Osteocyte (in vitro differentiated cells): ENCODE data around the gene POU5F2. TPM values are rescaled to one million over a fixed set of nuclear protein-coding genes. Genes with fewer than 3 reads are reported as not detected.

ENCODE experiments used
- DNase-seq: peaks from one replicate; pipeline ENCODE4 v3.0.0; 2021; ENCODE audit warnings: mixed read lengths; ENCODE audit not compliant: unreplicated experiment; ENCODE audit errors: extremely low spot score
- H3K27ac Mint-ChIP-seq: one replicate; pipeline ENCODE4 v1.8.0; 2021; ENCODE audit warnings: mild to moderate bottlenecking, mixed read lengths; ENCODE audit not compliant: unreplicated experiment
- H3K27me3 Mint-ChIP-seq: one replicate; pipeline ENCODE4 v1.8.0; 2021; ENCODE audit warnings: mixed read lengths; ENCODE audit not compliant: unreplicated experiment
- H3K36me3 Mint-ChIP-seq: one replicate; pipeline ENCODE4 v1.8.0; 2021; ENCODE audit warnings: mixed read lengths; ENCODE audit not compliant: unreplicated experiment
- H3K4me1 Mint-ChIP-seq: one replicate; pipeline ENCODE4 v1.8.0; 2021; ENCODE audit warnings: mixed read lengths; ENCODE audit not compliant: unreplicated experiment
- H3K4me3 Mint-ChIP-seq: one replicate; pipeline ENCODE4 v1.8.0; 2021; ENCODE audit warnings: mild to moderate bottlenecking, moderate library complexity, mixed read lengths; ENCODE audit not compliant: unreplicated experiment
- H3K9me3 Mint-ChIP-seq: one replicate; pipeline ENCODE4 v1.8.0; 2021; ENCODE audit warnings: mixed read lengths; ENCODE audit not compliant: unreplicated experiment
- total RNA-seq: library from RNA; stranded (reverse); gene quantifications from 2 replicates; pipeline ENCODE4 v1.2.1, GENCODE V29; 2021
- TF ChIP-seq, protein P1 (sequence below): fragments of 200-600 bp; sonication (generic); IDR thresholded peaks from 2 replicates; pipeline ENCODE4 v1.5.0; 2021; ENCODE audit warnings: antibody characterized with exemption, mild to moderate bottlenecking, moderate library complexity

The POU5F2 gene
- total RNA-seq, 1 donor from 2014 or later = 1.2 TPM

DNA sequence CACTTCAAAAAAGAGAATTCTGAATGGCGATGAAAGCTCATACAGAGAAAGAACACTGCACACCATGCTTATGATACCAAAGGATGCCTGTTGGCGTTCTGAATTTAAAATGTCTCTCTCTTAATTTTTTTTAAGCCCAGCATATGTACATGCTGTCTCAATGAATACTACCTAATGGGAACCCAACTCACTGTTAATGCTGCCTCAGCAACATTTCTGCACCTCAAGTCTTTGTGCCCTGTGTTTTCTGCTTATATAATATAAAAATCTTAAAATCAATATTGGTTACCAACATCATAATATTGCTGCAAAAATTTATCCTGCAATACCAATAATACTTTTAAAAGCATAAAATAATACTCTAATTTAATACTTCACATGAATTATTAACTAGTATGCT is 44.1 kb upstream of the POU5F2 start:
- Mint-ChIP-seq H3K36me3 (peaks cover 7% of the 10 kb centered on the region), H3K4me3 (no peak overlapping the region), H3K27ac (no peak overlapping the region), H3K4me1 (peaks cover 18% of the 10 kb centered on the region), H3K27me3 (no peaks in the 10 kb centered on the region), H3K9me3 (no peaks in the 10 kb centered on the region)
- TF ChIP-seq, protein P1, sequence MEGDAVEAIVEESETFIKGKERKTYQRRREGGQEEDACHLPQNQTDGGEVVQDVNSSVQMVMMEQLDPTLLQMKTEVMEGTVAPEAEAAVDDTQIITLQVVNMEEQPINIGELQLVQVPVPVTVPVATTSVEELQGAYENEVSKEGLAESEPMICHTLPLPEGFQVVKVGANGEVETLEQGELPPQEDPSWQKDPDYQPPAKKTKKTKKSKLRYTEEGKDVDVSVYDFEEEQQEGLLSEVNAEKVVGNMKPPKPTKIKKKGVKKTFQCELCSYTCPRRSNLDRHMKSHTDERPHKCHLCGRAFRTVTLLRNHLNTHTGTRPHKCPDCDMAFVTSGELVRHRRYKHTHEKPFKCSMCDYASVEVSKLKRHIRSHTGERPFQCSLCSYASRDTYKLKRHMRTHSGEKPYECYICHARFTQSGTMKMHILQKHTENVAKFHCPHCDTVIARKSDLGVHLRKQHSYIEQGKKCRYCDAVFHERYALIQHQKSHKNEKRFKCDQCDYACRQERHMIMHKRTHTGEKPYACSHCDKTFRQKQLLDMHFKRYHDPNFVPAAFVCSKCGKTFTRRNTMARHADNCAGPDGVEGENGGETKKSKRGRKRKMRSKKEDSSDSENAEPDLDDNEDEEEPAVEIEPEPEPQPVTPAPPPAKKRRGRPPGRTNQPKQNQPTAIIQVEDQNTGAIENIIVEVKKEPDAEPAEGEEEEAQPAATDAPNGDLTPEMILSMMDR = no peak
- no peak for DNase-seq

DNA sequence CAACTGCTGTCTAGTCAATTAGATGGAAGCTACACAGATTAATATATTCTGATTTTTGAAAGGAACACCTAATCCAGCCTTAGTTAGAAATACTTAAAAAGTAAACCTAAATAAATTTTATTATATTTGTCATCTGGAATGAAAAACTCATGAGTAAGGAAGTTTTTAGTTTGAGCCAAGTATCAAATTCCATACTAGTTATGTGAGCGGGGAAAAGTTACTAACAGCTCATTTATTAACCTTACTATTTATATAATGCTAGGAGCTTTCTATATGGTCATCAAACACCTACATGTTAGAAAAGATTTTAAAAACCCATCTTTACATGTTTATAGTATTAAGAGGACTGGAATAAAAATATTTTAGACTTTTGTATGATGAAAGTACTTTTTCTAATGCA is 41.6 kb upstream of the POU5F2 start:
- H3K36me3 Mint-ChIP-seq = peaks cover 7% of the 10 kb centered on the region
- TF ChIP-seq, protein P1 = no peak
- no peak for DNase-seq

DNA sequence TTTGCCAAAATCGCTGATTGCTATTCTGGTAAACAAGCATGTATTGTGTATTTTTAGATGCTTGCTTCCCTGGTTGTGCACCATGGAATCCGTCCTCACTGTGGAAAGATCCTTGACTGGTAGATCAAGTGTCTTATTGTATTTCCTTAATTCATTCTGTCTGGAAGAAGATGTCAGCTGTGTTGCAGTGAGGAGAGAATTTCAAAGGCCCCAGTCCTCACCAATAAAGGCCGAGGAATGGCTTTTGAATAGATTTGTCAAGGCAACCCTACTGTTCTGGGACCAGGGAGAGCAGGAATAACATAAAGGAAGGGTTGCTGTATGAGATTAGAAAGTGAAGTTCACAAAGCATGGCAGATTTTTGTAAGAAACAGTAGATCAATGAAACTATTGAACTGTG is 36.2 kb upstream of the POU5F2 start:
- Mint-ChIP-seq H3K4me1 (no peaks in the 10 kb centered on the region), H3K27me3 (no peaks in the 10 kb centered on the region), H3K9me3 (no peaks in the 10 kb centered on the region), H3K27ac (no peak overlapping the region), H3K4me3 (no peak overlapping the region), H3K36me3 (peaks cover 23% of the 10 kb centered on the region)
- DNase-seq = no peak
- TF ChIP-seq, protein P1 = no peak

More for the DNA sequence above, 41.6 kb upstream of the POU5F2 start:
- Mint-ChIP-seq H3K4me3 (no peak overlapping the region), H3K9me3 (no peaks in the 10 kb centered on the region), H3K4me1 (peaks cover 11% of the 10 kb centered on the region), H3K27ac (no peak overlapping the region), H3K27me3 (no peaks in the 10 kb centered on the region)

DNA sequence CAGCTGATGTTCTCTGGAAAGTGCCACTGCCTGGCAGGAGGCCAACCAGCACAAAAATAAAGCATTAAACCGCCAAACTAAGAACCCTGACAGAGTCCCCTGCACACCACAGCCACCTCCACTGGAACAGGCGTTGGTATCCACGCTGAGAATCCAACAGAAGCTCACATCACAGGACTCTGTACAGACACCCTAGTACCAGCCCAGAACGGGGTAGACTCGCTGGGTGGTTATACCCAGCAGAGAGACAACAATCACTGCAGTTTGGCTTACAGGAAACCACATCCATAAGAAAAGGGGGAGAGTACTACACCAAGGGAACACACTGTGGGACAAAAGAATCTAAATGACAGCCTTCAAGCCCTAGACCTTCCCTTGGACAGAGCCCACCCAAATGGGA is 15.0 kb upstream of the POU5F2 start:
- Mint-ChIP-seq H3K4me3 (no peak overlapping the region), H3K9me3 (peaks cover 29% of the 10 kb centered on the region), H3K4me1 (no peaks in the 10 kb centered on the region), H3K27me3 (no peaks in the 10 kb centered on the region), H3K36me3 (peaks cover 23% of the 10 kb centered on the region), H3K27ac (no peak overlapping the region)
- TF ChIP-seq, protein P1 = no peak
- no peak for DNase-seq

DNA sequence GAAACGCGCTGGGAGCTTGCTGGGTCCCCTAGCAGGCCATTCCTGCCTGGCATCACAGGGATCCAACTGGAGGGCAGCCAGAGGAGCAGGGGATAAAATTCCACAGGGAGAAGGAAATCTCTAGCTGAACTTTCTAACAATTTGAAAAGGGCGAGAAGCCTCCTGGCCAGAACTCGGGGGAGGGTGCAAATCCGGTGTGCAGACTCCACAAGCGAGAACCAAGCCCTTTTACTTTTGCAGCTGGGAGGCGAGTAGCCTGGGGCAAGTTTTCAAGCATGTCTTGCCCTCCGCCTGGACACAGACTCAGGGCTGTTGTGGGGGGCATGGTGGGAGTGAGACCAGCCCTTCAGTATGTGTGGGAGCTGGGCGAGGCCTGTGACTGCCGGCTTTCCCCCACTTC is 14.3 kb upstream of the POU5F2 start:
- H3K4me3 Mint-ChIP-seq = no peak overlapping the region
- no peaks in the 10 kb centered on the region for H3K27me3 Mint-ChIP-seq
- no peaks in the 10 kb centered on the region for H3K4me1 Mint-ChIP-seq
- TF ChIP-seq, protein P1 = no peak
- H3K9me3 Mint-ChIP-seq = peaks cover 25% of the 10 kb centered on the region
- peaks cover 19% of the 10 kb centered on the region for H3K36me3 Mint-ChIP-seq
- DNase-seq = no peak
- no peak overlapping the region for H3K27ac Mint-ChIP-seq
